Hepatocyte (in vitro differentiated cells): ENCODE data around the gene SP1.
"Not testable (repeated sequence)": the region's sequence is repeated elsewhere in the genome, so short reads cannot be mapped to it uniquely, and the experiment has no call there.

Experiments used
- EZH2phosphoT487 ChIP-seq: fragments of 200-600 bp; sonication (generic); IDR thresholded peaks from one replicate; pipeline ENCODE4 v1.6.1; 2018; ENCODE audit warnings: antibody characterized with exemption, mild to moderate bottlenecking, low read depth, moderate library complexity; ENCODE audit not compliant: unreplicated experiment, severe bottlenecking
- TF ChIP-seq, protein P1 (sequence below): fragments of 200-600 bp; sonication (generic); IDR thresholded peaks from 2 replicates; pipeline ENCODE4 v1.5.1; 2016; ENCODE audit warnings: antibody characterized with exemption, mild to moderate bottlenecking; ENCODE audit not compliant: poor library complexity

DNA sequence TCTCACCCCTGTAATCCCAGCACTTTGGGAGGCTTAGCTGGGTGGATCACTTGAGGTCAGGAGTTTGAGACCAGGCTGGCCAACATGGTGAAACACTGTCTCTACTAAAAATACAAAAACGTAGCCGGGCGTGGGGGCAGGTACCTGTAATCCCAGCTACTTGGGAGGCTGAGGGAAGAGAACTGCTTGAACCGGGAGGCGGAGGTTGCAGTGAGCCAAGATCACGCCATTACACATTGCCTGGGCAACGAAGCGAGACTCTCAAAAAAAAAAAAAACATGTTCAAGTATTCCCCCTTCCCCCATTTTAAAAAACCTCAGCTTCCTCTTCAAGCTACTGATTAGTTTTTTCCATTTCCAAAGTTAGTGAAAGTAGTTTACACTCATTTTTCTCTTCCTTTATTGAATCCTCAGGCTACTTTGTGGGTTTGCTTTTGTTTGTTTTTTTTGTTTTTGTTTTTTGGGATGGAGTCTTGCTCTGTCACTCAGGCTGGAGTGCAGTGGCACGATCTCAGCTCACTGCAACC is 37.4 kb downstream of the SP1 start:
- TF ChIP-seq, protein P1, sequence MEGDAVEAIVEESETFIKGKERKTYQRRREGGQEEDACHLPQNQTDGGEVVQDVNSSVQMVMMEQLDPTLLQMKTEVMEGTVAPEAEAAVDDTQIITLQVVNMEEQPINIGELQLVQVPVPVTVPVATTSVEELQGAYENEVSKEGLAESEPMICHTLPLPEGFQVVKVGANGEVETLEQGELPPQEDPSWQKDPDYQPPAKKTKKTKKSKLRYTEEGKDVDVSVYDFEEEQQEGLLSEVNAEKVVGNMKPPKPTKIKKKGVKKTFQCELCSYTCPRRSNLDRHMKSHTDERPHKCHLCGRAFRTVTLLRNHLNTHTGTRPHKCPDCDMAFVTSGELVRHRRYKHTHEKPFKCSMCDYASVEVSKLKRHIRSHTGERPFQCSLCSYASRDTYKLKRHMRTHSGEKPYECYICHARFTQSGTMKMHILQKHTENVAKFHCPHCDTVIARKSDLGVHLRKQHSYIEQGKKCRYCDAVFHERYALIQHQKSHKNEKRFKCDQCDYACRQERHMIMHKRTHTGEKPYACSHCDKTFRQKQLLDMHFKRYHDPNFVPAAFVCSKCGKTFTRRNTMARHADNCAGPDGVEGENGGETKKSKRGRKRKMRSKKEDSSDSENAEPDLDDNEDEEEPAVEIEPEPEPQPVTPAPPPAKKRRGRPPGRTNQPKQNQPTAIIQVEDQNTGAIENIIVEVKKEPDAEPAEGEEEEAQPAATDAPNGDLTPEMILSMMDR: not testable (repeated sequence)
- not testable (repeated sequence) for TF ChIP-seq EZH2phosphoT487
